KOPT-K1 (cell line): ENCODE data around the gene CCNI2.
A peak's percentile ranks its signal among the peaks of the same experiment; 100 is the strongest.

Experiments used
- H3K27ac ChIP-seq: fragments of 200-600 bp; sonication (generic); 2 replicates; pipeline ENCODE4 v1.5.1; 2016; ENCODE audit warnings: antibody characterized with exemption, mild to moderate bottlenecking, low read depth, low read length; ENCODE audit not compliant: poor library complexity, severe bottlenecking
- H3K36me3 ChIP-seq: fragments of 200-600 bp; sonication (generic); 2 replicates; pipeline ENCODE4 v1.5.1; 2017; ENCODE audit warnings: antibody characterized with exemption, mild to moderate bottlenecking, low read length, moderate library complexity; ENCODE audit not compliant: insufficient read depth
- H3K9me3 ChIP-seq: fragments of 200-600 bp; sonication (generic); 2 replicates; pipeline ENCODE4 v1.5.1; 2017; ENCODE audit warnings: antibody characterized with exemption, low read length, mild to moderate bottlenecking; ENCODE audit not compliant: insufficient read depth, poor library complexity, severe bottlenecking

The CCNI2 gene, protein sequence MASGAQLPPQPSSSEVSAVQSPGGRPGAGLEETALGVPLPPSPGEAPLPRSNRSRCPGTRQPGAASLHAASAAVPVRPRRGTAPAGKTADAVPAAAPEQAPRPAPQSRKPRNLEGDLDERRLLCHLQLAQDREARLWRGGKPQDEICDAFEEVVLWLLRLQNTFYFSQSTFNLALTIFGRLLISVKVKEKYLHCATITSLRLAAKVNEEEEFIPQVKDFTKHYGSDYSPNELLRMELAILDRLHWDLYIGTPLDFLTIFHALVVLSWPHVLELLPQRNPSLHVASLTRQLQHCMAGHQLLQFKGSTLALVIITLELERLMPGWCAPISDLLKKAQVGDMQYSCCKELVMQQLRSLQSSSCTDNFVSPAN

DNA sequence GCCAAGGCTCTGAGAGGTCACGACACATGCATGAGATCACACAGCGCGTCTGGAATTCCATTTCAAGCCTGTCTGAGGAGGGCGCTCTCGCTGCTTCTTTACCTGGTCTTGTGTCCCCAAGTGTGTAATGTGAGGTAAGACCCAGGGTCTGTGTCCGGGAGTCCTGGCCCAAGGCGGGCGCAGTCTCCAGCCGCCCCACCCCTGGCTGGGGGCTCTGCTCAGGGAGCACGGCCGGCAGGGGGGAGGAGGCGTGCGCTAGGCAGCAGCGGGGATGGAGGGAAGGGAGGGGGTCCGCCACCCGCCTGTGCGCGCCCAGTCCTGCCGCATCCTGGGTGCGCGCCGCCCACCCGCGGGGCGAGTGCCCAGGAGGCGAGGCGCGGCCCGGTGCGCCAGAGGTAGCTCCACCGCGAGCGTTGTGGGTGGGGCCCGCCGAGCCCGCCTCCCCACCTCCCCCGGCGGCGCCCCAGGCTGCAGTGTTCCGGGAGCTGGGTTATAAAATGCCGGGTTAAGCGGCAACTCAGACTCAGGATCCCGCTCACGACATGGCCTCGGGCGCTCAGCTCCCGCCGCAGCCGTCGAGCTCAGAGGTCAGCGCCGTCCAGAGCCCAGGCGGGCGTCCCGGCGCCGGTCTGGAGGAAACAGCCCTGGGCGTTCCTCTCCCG lies at the start of gene CCNI2:
CCNI2 (plus strand) TSS at position 473 of the 662 bp plus-strand sequence; CDS start at position 543, 70 bp downstream.
- H3K27ac ChIP-seq = no peak within 1 kb of the TSS
- no peaks in the 10 kb centered on the region for H3K36me3 ChIP-seq
- H3K9me3 ChIP-seq = peaks cover 5% of the 10 kb centered on the region

DNA sequence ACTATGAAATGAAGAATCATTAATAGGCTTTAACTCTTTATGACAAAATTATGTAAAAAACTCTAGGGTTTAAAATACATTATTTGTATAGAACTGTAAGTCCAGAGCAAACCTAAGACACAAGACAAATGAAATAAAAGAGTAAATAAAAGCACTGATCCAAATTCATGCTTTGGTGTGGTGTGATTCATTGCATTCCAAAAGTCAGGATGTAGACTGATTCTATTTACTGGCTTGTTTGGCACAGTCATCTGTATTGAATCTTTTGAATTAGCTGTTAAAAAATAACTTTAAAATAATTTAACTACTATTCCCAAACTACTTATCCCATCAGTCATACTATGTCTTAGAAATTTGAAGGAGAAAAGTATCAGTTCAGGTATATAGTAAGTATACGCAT lies 42.4 kb upstream of the CCNI2 start:
- no peak overlapping the region for H3K27ac ChIP-seq
- H3K9me3 ChIP-seq = no peaks in the 10 kb centered on the region
- H3K36me3 ChIP-seq = peaks cover 51% of the 10 kb centered on the region

DNA sequence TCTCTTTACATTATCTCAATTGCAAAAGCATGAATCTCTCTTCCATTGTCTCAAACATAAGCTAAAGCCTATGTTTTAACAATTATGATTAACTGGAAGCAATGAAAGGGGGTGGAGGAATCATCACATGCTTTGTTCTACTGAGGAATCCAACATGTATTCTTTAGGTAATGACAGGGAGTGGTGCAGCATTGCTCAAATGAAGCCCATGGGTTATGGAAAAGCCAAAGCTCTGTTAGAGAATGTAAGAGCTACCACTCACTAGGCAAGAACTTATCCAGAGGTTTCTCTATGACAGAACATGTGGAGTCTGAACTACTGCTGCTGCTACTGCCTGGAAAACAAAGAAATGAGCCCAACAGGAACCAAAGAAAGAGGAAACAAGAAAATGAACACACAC lies 38.6 kb upstream of the CCNI2 start:
- no peak overlapping the region for H3K27ac ChIP-seq

DNA sequence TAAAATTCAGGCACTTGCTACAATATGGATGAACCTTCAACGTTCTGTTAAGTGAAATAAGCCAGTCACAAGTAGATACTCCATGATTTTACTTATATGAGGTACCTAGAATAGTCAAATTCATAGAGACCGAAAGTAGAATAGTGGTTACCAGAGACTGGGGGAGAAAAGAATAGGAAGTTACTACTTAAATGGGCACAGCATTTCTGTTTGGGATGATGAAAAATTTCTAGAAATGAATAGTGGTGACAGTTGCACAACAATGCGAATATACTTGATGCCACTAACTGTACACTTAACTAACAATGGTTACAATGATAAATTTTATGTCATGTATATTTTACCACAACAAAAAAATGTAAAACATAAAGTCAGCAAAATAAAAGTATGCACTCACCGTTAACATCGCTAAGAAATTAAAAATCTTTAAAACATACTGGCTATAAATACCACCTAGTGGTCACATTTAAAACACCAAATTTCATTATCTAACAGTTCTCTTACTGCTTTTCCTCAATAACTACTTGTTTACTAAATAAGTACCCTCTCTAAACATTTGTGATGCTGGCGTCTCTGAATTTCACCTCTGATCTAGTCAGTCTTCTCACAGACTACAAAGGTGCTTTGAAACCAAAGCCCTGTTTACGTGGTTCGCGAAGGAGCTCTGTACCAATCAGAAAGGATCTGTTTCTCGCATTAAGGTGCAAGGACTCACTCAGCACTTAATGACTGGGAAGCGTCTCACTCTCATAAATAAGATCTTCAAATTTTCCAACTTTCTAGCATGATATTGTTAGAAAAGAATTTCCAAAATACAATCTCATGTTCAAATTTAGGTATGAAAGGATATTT lies 32.5 kb upstream of the CCNI2 start:
- peaks cover 24% of the 10 kb centered on the region for H3K36me3 ChIP-seq
- no peaks in the 10 kb centered on the region for H3K9me3 ChIP-seq
- H3K27ac ChIP-seq = peak overlapping the region; percentile 24

More for the DNA sequence above, 38.6 kb upstream of the CCNI2 start:
- Histone ChIP-seq H3K9me3 (no peaks in the 10 kb centered on the region), H3K36me3 (peaks cover 15% of the 10 kb centered on the region; the same call in 1 of the 2 replicates)

DNA sequence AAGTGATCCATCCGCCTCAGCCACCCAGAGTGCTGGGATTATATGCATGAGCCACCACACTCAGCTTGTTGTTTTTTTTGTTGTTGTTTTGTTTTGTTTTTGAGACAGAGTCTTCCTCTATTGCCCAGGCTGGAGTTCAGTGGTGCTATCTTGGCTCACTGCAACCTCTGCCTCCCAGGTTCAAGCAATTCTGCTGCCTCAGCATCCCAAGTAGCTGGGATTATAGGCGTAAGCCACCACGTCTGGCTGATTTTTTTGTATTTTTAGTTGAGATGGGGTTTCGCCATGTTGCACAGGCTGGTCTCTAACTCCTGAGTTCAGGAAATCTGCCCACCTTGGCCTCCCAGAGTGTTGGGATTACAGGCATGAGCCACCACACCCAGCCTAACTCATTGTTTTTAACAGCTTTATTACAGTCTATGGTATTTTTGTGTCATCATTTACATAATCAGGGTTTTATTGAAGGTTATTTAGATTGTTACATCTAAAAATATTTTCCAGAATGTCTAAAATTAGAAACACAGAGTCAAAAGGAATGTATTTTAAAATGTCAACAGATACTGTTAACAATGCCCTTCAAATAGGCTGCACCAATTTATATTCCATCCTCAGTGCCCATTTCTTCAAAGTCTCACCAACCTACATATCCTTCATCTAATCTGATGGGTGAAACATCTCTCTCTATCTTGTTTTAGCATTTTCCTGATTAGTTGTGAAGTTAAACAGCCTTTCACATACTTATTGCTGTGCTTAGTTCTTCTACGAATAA lies 28.5 kb upstream of the CCNI2 start:
- H3K36me3 ChIP-seq = peaks cover 50% of the 10 kb centered on the region
- H3K27ac ChIP-seq = no peak overlapping the region
- H3K9me3 ChIP-seq = no peaks in the 10 kb centered on the region

DNA sequence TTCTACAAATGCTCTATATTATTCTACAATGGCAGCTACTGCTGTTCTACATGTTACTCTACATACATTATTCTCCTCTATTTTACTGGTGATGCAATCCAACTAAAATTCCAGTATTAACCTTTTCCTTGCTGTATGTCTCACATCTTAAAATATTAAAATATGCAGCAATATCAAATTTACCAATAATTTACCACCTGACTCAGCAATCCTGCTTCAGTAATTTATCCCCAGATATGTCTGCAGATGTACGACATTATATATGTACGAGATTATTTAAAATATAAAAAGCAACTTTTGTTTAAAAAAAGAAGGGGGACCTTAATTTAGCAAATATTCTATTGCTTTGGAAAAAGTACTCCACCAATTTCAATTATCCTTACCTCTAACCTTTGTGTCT lies 21.5 kb upstream of the CCNI2 start:
- Histone ChIP-seq H3K36me3 (peaks cover 40% of the 10 kb centered on the region), H3K9me3 (no peaks in the 10 kb centered on the region), H3K27ac (no peak overlapping the region)

DNA sequence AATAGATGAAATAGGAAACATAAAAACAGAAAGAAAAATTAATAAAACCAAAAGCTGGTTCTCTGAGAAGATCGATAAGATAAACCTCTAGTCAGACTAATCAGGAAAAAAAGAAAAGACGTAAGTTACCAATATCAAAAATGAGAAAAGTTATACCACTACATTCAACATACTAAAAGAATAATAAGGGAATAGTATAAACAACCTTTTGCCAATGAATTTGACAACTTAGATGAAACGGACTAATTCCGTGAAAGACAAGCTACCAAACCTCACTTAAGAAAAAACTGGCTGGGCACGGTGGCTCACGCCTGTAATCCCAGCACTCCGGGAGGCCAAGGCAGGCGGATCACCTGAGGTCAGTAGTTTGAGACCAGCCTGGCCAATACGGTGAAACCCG lies 17.3 kb upstream of the CCNI2 start:
- Histone ChIP-seq H3K9me3 (no peaks in the 10 kb centered on the region), H3K36me3 (peaks cover 41% of the 10 kb centered on the region), H3K27ac (no peak overlapping the region)

DNA sequence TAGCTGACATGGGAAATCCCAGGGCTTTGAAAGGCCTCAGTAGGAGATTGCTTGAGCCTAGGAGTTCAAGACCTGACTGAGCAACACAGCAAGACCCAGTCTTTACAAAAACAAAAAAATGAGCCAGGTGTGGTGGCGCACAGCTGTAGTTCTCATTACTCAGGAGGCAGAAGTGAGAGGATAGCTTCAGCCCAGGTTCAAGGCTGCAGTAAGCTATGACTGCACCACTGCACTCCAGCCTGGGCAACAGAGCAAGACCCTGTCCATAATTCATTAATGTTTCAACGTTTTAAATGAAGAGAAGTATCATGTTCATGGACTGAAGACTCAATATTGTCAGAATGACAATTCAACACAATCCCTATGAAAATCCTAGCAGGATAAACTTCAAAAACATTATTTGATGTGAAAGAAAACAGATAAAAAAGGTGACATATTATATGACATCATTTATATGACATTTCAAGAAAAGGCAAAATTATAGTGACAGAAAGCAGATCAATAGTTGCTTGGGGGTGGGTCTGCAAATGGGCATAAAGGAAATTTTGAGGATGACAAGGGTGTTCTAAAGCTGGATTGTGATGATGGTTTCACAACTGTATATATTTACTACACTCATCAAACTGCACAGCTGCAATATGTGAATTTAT lies 13.6 kb upstream of the CCNI2 start:
- H3K9me3 ChIP-seq = no peaks in the 10 kb centered on the region
- no peak overlapping the region for H3K27ac ChIP-seq
- peaks cover 27% of the 10 kb centered on the region for H3K36me3 ChIP-seq

DNA sequence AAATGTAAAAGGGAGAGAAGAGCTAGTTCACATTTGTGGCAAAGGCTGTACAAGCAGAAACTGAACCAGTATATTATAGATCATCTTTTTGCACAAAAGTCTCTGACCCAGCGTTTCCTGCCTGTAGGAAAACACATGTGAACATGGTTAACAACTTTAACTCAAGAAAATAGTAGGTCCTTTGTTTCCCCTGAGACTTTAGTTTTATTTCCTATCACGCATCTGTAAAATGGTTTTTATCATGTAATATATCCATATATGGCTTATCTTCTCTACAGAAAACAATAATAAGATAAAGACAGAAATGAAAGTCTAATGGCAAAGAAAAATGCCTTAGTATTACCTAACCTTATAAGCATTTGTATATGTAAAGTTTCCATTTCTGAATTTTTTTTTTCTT lies 12.5 kb upstream of the CCNI2 start:
- no peak overlapping the region for H3K27ac ChIP-seq
- H3K36me3 ChIP-seq = peaks cover 20% of the 10 kb centered on the region
- no peaks in the 10 kb centered on the region for H3K9me3 ChIP-seq

DNA sequence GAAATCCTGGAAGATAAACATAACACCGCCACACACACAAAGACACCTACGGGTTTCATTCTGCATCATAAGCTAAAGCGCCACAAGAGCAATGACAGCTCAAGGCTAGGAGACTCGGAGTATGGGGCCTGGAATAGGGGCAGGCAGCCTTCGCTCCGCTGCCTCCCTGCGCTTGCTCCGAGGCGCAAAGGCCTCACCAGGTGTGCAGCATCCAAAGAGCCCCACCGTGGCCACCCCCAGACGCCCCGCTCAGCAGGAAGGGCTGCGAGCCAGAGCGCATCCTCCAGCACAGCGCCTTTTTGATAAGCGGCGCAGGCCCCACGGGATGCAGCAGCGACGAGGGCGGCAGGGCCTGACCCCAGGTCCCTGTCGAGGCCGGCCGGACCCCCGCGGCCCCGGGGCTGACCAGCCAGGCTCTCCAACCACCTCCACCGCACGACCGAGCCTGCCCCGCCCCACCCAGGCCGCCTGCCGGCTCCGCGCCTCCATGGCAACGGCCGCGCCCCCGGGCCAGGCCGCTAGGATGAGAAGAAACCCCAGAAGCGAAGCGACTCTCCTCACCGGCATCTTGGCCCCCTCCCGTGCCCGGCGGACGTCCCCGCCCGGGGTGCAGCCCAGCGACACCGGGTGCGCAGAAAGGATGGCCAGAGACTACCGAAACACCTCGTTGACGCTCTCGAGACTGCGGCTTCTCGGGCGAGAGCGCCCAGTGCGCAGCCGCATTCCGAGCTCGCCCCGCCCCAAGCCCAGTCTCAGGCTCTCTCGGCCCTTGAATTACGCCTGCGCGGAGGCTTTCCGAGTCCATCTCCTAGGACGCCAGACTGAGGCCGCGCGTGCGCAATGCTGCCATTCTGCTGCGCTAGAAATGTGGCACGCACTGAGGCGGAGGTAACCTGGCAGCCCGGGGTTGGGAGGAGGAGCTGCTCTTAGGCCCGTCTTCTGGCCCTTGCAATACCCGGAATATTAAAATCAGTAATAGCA lies 10.1 kb upstream of the CCNI2 start, which contains the start of gene KIF3A:
KIF3A (minus strand) TSS at position 694 of the 981 bp plus-strand sequence; CDS start at position 567, 127 bp downstream.
- peak within 1 kb of the TSS; percentile 46 for H3K27ac ChIP-seq
- peaks cover 18% of the 10 kb centered on the region for H3K36me3 ChIP-seq
- H3K9me3 ChIP-seq = peaks cover 2% of the 10 kb centered on the region

DNA sequence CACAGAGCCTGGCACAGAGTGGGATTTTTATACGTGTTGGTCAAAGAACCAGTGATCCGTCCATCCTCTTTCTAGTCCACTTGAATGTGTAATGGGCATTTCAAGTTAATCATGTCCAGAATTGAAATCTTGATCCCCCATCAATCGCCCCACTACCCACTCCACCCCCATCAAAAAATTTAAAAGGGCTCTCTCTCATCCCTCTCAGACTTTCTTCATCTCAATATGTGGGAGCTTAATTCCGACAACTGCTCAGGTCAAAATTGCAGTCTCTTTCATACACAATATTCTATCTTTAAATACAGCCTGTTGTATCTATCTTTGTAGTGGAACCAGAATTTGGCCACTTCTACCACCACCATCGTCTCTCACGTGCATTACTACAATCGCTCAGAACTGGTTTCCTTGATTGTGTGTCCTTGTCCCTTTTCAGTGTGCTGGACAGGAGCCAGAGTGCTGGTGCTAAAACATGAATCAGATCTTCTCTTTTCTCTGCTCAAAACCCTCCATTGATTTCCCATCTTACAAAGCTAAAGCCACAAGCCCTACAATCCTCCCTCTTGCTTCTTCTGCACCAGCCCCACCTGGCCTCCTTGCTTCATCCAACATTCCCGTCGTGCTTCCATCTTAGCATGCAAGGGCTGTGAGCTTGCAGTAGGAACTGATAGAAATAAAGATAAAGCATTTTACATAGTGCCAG lies 9.1 kb upstream of the CCNI2 start:
- H3K9me3 ChIP-seq = peaks cover 6% of the 10 kb centered on the region
- H3K27ac ChIP-seq = no peak overlapping the region
- peaks cover 11% of the 10 kb centered on the region for H3K36me3 ChIP-seq

DNA sequence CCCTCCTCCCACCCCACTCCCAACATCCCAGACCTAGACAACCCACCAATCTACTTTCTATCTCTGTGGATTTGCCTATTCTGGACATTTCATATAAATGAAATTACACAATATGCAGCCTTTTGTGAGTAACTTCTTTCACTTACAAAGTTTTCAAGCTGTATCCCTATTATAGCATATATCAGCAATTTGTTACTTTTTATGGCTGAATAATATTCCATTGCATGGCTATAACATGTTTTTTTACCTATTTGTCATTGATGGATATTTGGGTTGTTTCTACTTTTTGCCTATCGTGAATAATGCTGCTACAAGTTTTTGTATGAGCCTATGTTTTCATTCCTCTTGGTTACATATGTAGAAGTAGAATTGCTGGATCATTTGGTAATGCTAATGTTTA lies 8.0 kb upstream of the CCNI2 start:
- peaks cover 6% of the 10 kb centered on the region for H3K9me3 ChIP-seq
- no peaks in the 10 kb centered on the region for H3K36me3 ChIP-seq
- H3K27ac ChIP-seq = no peak overlapping the region

DNA sequence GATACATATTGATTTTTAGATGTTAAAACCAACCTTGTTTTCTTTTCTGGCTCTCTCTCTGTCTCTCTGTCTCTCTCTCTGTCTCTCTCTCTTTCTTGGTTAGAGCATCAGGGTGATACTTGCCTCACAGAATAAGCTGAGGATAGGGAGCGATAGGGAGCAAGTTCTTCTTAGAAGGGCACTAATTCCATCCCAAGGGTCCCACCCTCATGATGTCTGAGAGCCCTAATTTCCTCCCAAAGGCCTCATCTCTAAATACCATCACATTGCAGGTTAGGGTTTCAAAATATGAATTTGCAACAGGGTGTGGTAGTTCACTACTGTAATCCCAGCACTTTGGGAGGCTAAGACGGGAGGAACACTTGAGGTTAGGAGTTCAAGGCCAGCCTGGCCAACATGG lies 5.1 kb upstream of the CCNI2 start:
- peaks cover 6% of the 10 kb centered on the region for H3K9me3 ChIP-seq
- H3K27ac ChIP-seq = no peak overlapping the region
- H3K36me3 ChIP-seq = no peaks in the 10 kb centered on the region
